ENCODE results near the gene CREBBP.

DNA sequence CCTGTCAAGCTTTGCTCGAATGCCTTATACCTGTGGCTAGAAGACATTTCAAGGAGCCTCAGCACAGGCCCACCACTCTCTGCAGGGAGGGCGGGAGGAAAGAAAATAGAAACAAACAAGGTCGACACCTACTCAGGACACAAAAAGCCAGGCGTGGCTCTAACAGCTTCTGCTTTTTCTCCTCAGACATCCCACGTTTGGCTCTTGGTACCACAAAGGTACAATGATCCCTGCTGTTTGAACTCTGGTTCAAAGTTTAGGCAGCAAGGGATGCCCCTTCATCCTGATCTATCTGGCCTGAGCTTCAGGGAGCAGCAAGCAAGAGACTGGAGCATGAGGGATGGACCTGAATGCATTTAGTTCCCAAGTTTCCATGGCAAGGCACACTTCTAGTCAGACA is 57.1 kb downstream of the CREBBP start:
- TF ChIP-seq RBM17 (IDR thresholded peaks at IDR 0.05; ENCODE audit: borderline replicate concordance, low read depth, low read length) (no peak), ZBTB34 (CRISPR knock-in tag; IDR thresholded peaks at IDR 0.05) (no peak), MYC (IDR thresholded peaks at IDR 0.05; ENCODE audit: low read depth, low read length) (no peak), MYC (CRISPR knock-in tag; IDR thresholded peaks at IDR 0.05; ENCODE audit: borderline replicate concordance, low read depth) (no peak)
- TF ChIP-seq, protein P1, sequence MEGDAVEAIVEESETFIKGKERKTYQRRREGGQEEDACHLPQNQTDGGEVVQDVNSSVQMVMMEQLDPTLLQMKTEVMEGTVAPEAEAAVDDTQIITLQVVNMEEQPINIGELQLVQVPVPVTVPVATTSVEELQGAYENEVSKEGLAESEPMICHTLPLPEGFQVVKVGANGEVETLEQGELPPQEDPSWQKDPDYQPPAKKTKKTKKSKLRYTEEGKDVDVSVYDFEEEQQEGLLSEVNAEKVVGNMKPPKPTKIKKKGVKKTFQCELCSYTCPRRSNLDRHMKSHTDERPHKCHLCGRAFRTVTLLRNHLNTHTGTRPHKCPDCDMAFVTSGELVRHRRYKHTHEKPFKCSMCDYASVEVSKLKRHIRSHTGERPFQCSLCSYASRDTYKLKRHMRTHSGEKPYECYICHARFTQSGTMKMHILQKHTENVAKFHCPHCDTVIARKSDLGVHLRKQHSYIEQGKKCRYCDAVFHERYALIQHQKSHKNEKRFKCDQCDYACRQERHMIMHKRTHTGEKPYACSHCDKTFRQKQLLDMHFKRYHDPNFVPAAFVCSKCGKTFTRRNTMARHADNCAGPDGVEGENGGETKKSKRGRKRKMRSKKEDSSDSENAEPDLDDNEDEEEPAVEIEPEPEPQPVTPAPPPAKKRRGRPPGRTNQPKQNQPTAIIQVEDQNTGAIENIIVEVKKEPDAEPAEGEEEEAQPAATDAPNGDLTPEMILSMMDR (IDR thresholded peaks at IDR 0.05 in 2 of 3, conservative IDR thresholded peaks at IDR 0.05 in 1 of 3; ENCODE audit: insufficient read depth in 2 of 3, low read depth in 1 of 3, low read length in 3 of 3): no peak

Measured in K562 (cell line).